Esophagus (tissue), 2 donors: ENCODE results near the gene TANGO6. TPM values are rescaled to one million over a fixed set of nuclear protein-coding genes. Genes with fewer than 3 reads are reported as not detected.

Experiments used
- H3K27ac ChIP-seq, 2 donors: one replicate each; pipeline ENCODE4 v1.5.1; 2013; ENCODE audit warnings: low read depth in 2 of 2, mild to moderate bottlenecking in 2 of 2, inconsistent platforms in 1 of 2, low read length in 1 of 2, moderate library complexity in 1 of 2
- H3K27me3 ChIP-seq, 2 donors: one replicate each; pipeline ENCODE4 v1.6.1; 2013; ENCODE audit warnings: low read length in 2 of 2, control low read depth in 1 of 2, mild to moderate bottlenecking in 1 of 2; ENCODE audit not compliant: insufficient read depth in 2 of 2, control insufficient read depth in 1 of 2
- H3K36me3 ChIP-seq, 2 donors: one replicate each; pipeline ENCODE4 v1.6.1; 2013; ENCODE audit warnings: low read length in 1 of 2; ENCODE audit not compliant: control insufficient read depth in 2 of 2, insufficient read depth in 2 of 2
- H3K4me1 ChIP-seq, 2 donors: one replicate each; pipeline ENCODE4 v1.6.1; 2013; ENCODE audit warnings: low read length in 1 of 2; ENCODE audit not compliant: control insufficient read depth in 2 of 2, insufficient read depth in 2 of 2
- H3K4me3 ChIP-seq, 2 donors: one replicate each; pipeline ENCODE4 v1.5.1; 2013; ENCODE audit warnings: low read length in 2 of 2, mild to moderate bottlenecking in 2 of 2, low read depth in 1 of 2, moderate library complexity in 1 of 2
- H3K9me3 ChIP-seq, 2 donors: one replicate each; pipeline ENCODE4 v1.6.1; 2013; ENCODE audit warnings: mild to moderate bottlenecking in 2 of 2, low read depth in 1 of 2, low read length in 1 of 2, moderate library complexity in 1 of 2; ENCODE audit not compliant: control insufficient read depth in 2 of 2, insufficient read depth in 1 of 2
- WGBS, 2 donors: extraction: QIAGEN DNeasy Blood & Tissue Kit; methylation state at CpG; one replicate each; pipeline ENCODE4 v1.1.7; 2013; 5-methylcytosine and 5-hydroxymethylcytosine counted together
- polyA plus RNA-seq, 2 donors: library from polyadenylated mRNA; stranded (reverse); fragments of 200-250 nt; gene quantifications; one replicate each; pipeline ENCODE4 v1.2.3, GENCODE V29; 2013
- donor health status: healthy with polysubstance abuse.
- donor health status: Bipolar disorder and iron deficiency.

Gene TANGO6
- polyA plus RNA-seq, 2 donors, result 2.2 to 4.8 TPM

DNA sequence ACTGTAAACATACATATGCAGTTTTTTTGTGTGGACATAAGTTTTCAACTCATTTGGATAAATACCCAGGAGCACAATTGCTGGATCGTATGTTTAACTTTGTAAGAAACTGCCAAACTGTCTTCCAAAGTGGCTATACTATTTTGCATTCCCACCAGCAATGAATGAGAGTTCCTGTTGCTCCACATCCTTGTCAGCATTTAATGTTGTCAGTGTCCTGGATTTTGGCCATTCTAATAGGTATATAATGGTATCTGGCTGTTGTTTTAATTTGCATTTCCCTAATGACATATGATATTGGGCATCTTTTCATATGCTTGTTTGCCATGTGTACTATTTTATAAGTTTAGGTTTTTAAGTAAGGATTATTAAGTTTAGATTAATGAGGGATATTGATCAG lies 14.1 kb downstream of the TANGO6 start:
- 94 to 96% methylated on average over 1 of the region's 1 CpG for WGBS, 2 donors
- Histone ChIP-seq H3K4me1 (peaks cover 0 to 2% of the 10 kb centered on the region in 2 donors), H3K9me3 (peaks cover 0 to 2% of the 10 kb centered on the region in 2 donors), H3K27me3 (no peaks in the 10 kb centered on the region), H3K36me3 (peaks cover 0 to 8% of the 10 kb centered on the region in 2 donors), H3K27ac (no peak overlapping the region), H3K4me3 (no peak overlapping the region)

DNA sequence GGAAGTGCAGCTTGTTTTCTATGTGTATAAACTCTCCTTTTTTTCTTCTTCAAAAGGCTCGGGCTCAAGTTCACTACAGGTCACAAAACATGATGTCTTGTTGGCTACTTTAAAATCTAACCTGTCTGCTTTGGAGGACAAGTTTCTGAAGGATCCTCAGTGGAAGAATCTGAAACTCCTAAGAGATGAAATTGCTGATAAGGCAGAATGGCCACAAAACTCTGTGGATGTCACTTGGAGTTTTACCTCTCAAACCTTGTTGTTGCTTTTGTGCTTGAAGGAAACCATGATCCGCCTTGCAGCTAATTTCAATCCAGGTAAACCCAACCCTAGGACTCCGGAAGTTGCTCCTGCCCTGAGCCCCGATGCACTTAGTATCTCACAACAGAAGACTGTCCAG lies 16.5 kb downstream of the TANGO6 start:
- Histone ChIP-seq H3K9me3 (peaks cover 0 to 2% of the 10 kb centered on the region in 2 donors), H3K4me3 (no peak overlapping the region), H3K36me3 (peaks cover 0 to 8% of the 10 kb centered on the region in 2 donors), H3K27me3 (no peaks in the 10 kb centered on the region), H3K4me1 (peaks cover 0 to 2% of the 10 kb centered on the region in 2 donors), H3K27ac (no peak overlapping the region)
- WGBS, 2 donors, result 96% methylated on average over 4 of the region's 4 CpGs

DNA sequence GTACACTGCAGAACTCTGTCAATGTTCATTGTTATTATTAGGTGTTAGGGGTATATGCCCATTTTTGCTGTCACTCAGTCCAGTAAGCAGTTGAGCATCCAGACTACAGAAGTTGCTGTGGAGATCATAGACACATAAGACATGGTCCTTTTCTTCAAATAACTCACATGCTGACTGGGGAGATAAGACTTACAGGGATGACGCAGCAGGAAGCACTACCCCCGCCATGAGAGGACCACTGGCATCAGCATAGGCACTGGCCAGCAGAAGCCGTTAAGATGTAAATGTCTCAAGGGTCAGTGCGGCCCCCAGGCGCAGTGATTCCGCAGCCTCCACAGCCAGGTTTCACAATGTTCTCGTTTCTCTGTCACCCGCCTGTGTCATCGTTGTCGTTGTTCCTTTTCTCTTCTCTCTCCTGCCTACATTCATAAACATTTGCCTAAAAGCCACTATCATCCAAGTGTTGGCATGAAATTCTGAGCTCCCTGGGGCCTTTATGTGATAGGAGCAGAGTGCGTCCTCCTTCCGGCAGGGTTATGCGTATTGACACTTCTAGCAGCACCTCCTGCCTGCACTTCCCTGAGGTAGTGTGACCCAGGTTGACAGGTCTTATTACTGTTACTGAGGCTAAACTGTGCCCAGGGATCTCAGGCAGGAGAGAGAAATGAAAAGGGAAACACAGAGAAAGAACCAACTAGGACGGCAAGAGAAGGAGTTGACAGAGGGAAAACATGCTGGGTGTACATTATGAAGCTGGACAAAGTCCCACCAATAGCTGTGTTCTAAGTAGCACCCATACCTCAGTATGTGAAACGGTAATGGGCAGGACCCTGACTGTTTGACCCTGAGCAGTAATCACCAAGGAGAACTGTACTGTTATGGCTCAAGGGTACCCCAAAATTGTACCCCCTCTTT lies 17.9 kb downstream of the TANGO6 start:
- H3K4me1 ChIP-seq, result peaks cover 0 to 2% of the 10 kb centered on the region in 2 donors
- H3K27me3 ChIP-seq, result no peaks in the 10 kb centered on the region
- H3K9me3 ChIP-seq, result peaks cover 0 to 2% of the 10 kb centered on the region in 2 donors
- H3K36me3 ChIP-seq, result peaks cover 0 to 8% of the 10 kb centered on the region in 2 donors
- 94% methylated on average over 15 of the region's 15 CpGs for WGBS, 2 donors
- no peak overlapping the region for H3K4me3 ChIP-seq
- no peak overlapping the region for H3K27ac ChIP-seq

DNA sequence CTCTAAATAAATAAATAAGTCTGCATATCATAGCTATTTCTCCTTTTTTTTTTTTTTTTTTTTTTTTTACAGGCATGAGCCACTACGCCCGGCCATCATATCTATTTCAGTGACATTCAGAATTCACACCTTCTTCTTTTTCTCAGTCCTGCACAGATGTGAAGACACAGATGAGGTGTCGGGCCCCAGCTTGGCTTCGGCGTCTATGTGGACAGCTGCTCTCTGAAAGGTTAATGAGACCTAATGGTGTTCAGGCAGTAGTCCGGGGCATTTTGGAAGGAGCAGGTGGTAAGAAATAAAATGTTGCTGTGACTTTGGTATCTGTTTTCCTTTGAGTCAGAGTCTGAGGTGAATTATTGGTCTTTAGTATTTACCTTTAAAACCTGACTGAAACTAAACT lies 23.6 kb downstream of the TANGO6 start:
- H3K4me3 ChIP-seq, result no peak overlapping the region
- no peaks in the 10 kb centered on the region for H3K27me3 ChIP-seq
- 96 to 98% methylated on average over 6 of the region's 6 CpGs for WGBS, 2 donors
- H3K9me3 ChIP-seq, result no peaks in the 10 kb centered on the region
- H3K36me3 ChIP-seq, result no peaks in the 10 kb centered on the region
- H3K27ac ChIP-seq, result no peak overlapping the region
- H3K4me1 ChIP-seq, result no peaks in the 10 kb centered on the region

DNA sequence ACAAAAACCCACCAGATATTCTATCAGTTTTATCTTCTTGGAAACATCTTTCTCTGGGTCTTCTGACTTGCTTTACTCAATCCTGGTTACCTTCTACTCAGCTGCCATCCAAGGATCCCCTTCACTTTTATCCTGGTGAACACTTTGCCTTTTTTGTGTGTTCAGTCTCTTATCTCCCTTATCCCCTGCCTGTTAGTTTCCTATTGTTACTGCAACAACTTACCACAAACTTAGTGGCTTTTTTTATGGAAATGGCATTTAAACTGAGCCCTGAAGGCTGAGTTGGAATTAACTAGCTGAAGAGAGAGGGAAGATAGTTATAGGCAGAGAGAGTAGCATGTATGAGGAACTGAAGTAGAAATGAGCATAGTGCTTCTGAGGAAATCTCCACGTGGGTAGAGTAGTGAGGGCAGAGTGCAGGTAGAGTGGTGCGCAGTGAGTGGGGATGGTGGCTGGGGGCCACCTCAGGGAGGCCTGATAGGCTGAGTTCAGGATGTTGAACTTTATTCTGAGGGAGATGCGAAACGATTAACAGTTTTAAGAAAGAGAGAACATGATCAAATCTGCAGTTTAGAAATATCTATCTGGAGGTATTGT lies 26.3 kb downstream of the TANGO6 start:
- WGBS, 2 donors, result 86 to 89% methylated on average over 4 of the region's 4 CpGs
- Histone ChIP-seq H3K27me3 (no peaks in the 10 kb centered on the region), H3K4me1 (no peaks in the 10 kb centered on the region)

DNA sequence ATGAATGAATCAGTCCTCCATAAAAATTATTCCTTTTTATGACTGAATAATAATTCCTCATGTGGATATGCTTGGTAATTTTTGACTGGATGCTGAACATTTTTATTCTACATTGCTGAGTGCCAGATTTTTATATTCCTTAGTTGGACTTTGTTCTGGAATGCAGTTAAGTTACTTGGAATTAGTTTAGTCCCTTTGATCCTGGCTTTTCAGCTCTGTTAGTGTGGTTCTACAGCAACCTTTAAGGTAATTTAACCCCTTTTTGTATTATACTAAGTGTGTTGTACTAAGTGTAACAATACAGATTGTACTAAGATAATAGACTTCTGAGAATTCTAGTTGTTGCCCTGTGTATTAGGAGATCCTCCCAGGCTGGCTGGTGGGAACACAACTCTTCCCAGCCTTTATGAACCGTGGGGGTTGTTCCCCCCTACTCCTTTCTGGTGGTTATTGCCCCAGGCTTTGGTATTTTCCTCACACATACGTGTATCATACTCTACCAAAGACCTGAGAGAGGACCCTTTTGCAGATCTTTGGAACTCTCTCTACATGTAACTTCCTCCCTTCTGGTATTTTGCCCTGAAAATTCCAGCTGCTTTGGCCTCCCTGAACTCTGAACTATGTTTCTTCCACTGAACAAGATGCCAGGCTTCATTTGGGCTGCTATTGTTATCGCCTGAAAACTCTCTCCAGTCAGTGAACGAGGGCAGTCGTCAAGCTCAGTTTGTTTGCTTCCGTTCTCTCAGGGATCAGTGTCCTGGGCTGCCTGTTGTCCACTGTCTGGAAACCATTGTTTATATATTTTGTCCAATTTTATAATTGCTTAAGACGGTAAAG lies 30.5 kb downstream of the TANGO6 start:
- no peaks in the 10 kb centered on the region for H3K9me3 ChIP-seq
- H3K27me3 ChIP-seq, result no peaks in the 10 kb centered on the region
- no peak overlapping the region for H3K27ac ChIP-seq
- H3K4me3 ChIP-seq, result no peak overlapping the region
- H3K4me1 ChIP-seq, result no peaks in the 10 kb centered on the region
- whole genome bisulfite sequencing, 2 donors, result 76 to 79% methylated on average over 7 of the region's 7 CpGs
- H3K36me3 ChIP-seq, result peaks cover 2 to 8% of the 10 kb centered on the region in 2 donors

More for the DNA sequence above, 26.3 kb downstream of the TANGO6 start:
- Histone ChIP-seq H3K9me3 (no peaks in the 10 kb centered on the region), H3K27ac (no peak overlapping the region), H3K36me3 (peaks cover 2 to 4% of the 10 kb centered on the region in 2 donors), H3K4me3 (no peak overlapping the region)

DNA sequence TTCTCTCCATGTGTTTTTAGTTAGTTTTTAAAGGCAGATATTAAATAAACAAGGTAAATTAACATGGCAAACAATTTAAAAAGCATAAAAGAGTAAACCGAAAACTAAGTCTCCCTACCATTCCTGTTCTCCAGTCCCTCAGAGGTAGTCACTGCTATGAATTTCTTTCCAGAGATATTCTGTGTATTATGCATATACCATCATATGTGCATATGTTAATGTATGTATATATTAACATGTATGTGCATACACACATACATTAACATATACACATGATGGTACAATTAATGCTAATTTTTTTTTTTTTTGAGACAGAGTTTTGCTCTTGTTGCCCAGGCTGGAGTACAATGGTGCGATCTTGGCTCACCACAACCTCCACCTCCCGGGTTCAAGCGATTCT lies 32.5 kb downstream of the TANGO6 start:
- no peak overlapping the region for H3K27ac ChIP-seq
- H3K9me3 ChIP-seq, result no peaks in the 10 kb centered on the region
- 86 to 100% methylated on average over 2 to 4 of the region's 4 CpGs for WGBS, 2 donors
- no peak overlapping the region for H3K4me3 ChIP-seq
- H3K36me3 ChIP-seq, result peaks cover 2 to 8% of the 10 kb centered on the region in 2 donors
- H3K4me1 ChIP-seq, result no peaks in the 10 kb centered on the region
- no peaks in the 10 kb centered on the region for H3K27me3 ChIP-seq

DNA sequence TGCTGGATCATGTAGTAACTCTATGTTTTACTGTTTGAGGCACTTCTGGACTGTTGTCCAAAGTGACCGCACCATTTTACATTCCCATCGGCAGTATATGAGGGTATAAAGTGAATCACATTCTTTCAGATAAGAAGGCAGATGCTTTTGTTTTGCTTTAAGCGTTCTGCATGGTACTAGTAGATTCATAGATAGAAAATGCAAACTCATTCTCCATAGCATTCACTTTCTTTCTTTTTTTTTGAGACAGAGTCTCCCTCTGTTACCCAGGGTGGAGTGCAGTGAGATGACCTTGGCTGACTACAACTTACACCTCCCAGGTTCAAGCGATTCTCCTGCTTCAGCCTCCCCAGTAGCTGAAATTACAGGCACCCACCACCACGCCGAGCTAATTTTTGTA lies 40.4 kb downstream of the TANGO6 start:
- Histone ChIP-seq H3K27ac (no peak overlapping the region), H3K9me3 (no peaks in the 10 kb centered on the region), H3K4me1 (no peaks in the 10 kb centered on the region), H3K4me3 (no peak overlapping the region), H3K36me3 (peaks cover 0 to 2% of the 10 kb centered on the region in 2 donors), H3K27me3 (no peaks in the 10 kb centered on the region)
- WGBS, 2 donors, result 95 to 96% methylated on average over 6 of the region's 6 CpGs

DNA sequence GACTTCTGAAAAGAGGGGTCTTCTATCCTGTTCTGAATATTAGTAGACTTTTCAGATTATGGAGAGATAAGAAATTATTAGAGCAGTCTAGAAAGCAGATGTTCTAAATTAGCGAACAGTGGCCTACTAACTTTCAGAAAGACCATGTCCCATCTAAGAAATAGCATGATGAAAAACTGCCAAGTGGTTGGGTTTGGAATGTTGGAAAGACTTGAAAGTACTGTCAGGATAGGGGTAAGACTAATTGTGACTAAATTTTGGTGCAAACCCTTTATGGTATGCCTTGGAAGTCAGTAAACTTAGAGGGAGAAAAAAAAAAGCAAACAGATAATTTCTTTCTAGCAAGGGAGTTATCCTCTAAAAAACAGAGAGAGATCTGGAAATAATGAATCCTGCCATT lies 41.1 kb downstream of the TANGO6 start:
- Histone ChIP-seq H3K36me3 (no peaks in the 10 kb centered on the region), H3K27ac (no peak overlapping the region), H3K9me3 (no peaks in the 10 kb centered on the region), H3K27me3 (no peaks in the 10 kb centered on the region), H3K4me1 (no peaks in the 10 kb centered on the region), H3K4me3 (no peak overlapping the region)
- 72 to 89% methylated on average over 1 of the region's 1 CpG for WGBS, 2 donors
